IPS-18a (cell line): ENCODE data around the gene SLC12A3.

Source experiments
- H3K27ac ChIP-seq: one replicate; pipeline ENCODE4 v1.5.1; 2013; ENCODE audit warnings: low read length
- H3K27me3 ChIP-seq: one replicate; pipeline ENCODE4 v1.6.1; 2013; ENCODE audit warnings: mild to moderate bottlenecking, low read length; ENCODE audit not compliant: control insufficient read depth, insufficient read depth
- H3K36me3 ChIP-seq: one replicate; pipeline ENCODE4 v1.6.1; 2013; ENCODE audit warnings: low read depth, low read length; ENCODE audit not compliant: control insufficient read depth
- H3K4me1 ChIP-seq: one replicate; pipeline ENCODE4 v1.6.1; 2013; ENCODE audit warnings: low read depth, low read length; ENCODE audit not compliant: control insufficient read depth
- H3K4me3 ChIP-seq: one replicate; pipeline ENCODE4 v1.5.1; 2013; ENCODE audit warnings: low read length
- H3K9ac ChIP-seq: one replicate; pipeline ENCODE4 v1.6.1; 2013; ENCODE audit warnings: mild to moderate bottlenecking, low read length, moderate library complexity
- H3K9me3 ChIP-seq: one replicate; pipeline ENCODE4 v1.6.1; 2013; ENCODE audit warnings: low read depth, low read length; ENCODE audit not compliant: control insufficient read depth

SLC12A3 gene

DNA sequence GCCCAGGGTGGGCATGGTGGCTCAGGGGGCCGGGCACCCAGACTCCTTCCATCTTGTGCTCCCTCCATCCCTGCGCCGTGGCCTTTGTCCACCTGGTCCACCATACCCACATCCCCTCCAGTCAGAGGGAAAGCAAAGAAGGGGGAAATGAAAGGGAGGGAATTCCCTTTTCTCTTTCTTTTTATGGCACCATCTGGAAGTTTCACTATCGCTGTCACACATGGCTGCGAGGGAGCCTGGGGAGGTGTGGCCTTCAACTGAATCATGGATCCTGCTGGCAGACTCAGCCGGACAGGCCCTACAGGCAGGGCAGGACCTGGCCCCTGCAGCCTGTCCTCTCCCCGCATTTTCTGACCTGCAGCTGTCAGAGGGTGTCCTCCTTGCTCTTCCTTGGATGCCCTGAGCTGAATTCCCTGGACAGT lies 6.2 kb downstream of the SLC12A3 start:
- H3K36me3 ChIP-seq, result no peaks in the 10 kb centered on the region
- H3K4me3 ChIP-seq, result no peak overlapping the region
- no peaks in the 10 kb centered on the region for H3K4me1 ChIP-seq
- no peak overlapping the region for H3K27ac ChIP-seq
- no peak overlapping the region for H3K9ac ChIP-seq
- no peaks in the 10 kb centered on the region for H3K27me3 ChIP-seq
- H3K9me3 ChIP-seq, result no peaks in the 10 kb centered on the region

GRCh38 chr16:56872863-56873391 lies 7.9 kb downstream of the SLC12A3 start:
- Histone ChIP-seq H3K4me3 (no peak overlapping the region), H3K36me3 (no peaks in the 10 kb centered on the region), H3K9ac (no peak overlapping the region), H3K4me1 (no peaks in the 10 kb centered on the region), H3K27ac (no peak overlapping the region), H3K27me3 (no peaks in the 10 kb centered on the region), H3K9me3 (no peaks in the 10 kb centered on the region)

DNA sequence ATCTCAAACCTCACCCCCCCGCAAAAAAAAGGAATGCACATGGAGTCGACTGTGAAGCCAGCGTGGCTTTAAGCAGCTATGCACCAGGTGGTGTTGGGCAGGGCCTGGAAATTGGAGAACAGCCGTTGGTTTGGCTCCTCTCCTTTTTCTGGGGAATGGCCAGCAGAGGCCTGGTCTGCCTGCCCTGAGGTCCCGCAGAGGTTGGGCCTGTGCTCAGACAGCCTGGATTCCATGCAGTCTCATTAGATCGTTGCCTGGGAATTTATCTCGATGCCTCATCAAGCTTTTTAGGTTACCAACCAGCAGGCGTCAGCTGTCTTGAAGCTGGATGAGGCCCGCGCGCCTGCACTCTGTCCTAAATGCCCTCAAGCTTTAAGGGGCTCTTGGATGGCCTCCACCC lies 9.8 kb downstream of the SLC12A3 start:
- no peaks in the 10 kb centered on the region for H3K9me3 ChIP-seq
- no peaks in the 10 kb centered on the region for H3K4me1 ChIP-seq
- no peak overlapping the region for H3K4me3 ChIP-seq
- H3K27ac ChIP-seq, result no peak overlapping the region
- H3K9ac ChIP-seq, result no peak overlapping the region
- H3K36me3 ChIP-seq, result no peaks in the 10 kb centered on the region
- H3K27me3 ChIP-seq, result no peaks in the 10 kb centered on the region

GRCh38 chr16:56876048-56876447 lies 11.0 kb downstream of the SLC12A3 start:
- H3K27ac ChIP-seq, result no peak overlapping the region

GRCh38 chr16:56877486-56878182 lies 12.6 kb downstream of the SLC12A3 start:
- no peaks in the 10 kb centered on the region for H3K36me3 ChIP-seq
- no peak overlapping the region for H3K9ac ChIP-seq

More at GRCh38 chr16:56876048-56876447, 11.0 kb downstream of the SLC12A3 start:
- Histone ChIP-seq H3K4me3 (no peak overlapping the region), H3K4me1 (no peaks in the 10 kb centered on the region), H3K27me3 (no peaks in the 10 kb centered on the region), H3K36me3 (no peaks in the 10 kb centered on the region), H3K9ac (no peak overlapping the region), H3K9me3 (no peaks in the 10 kb centered on the region)

GRCh38 chr16:56878282-56878854 lies 13.4 kb downstream of the SLC12A3 start:
- H3K27ac ChIP-seq, result no peak overlapping the region
- no peaks in the 10 kb centered on the region for H3K27me3 ChIP-seq
- no peaks in the 10 kb centered on the region for H3K9me3 ChIP-seq
- H3K9ac ChIP-seq, result no peak overlapping the region
- H3K36me3 ChIP-seq, result no peaks in the 10 kb centered on the region
- H3K4me3 ChIP-seq, result no peak overlapping the region
- no peaks in the 10 kb centered on the region for H3K4me1 ChIP-seq

More at GRCh38 chr16:56877486-56878182, 12.6 kb downstream of the SLC12A3 start:
- H3K27ac ChIP-seq, result no peak overlapping the region
- no peaks in the 10 kb centered on the region for H3K9me3 ChIP-seq
- H3K27me3 ChIP-seq, result no peaks in the 10 kb centered on the region
- H3K4me1 ChIP-seq, result no peaks in the 10 kb centered on the region
- no peak overlapping the region for H3K4me3 ChIP-seq

- Histone ChIP-seq H3K27me3 (no peaks in the 10 kb centered on the region), H3K9ac (no peak overlapping the region), H3K36me3 (no peaks in the 10 kb centered on the region), H3K4me1 (no peaks in the 10 kb centered on the region), H3K9me3 (no peaks in the 10 kb centered on the region), H3K27ac (no peak overlapping the region), H3K4me3 (no peak overlapping the region)
These were observed 14.3 kb downstream of the SLC12A3 start for GRCh38 chr16:56879276-56879675.

DNA sequence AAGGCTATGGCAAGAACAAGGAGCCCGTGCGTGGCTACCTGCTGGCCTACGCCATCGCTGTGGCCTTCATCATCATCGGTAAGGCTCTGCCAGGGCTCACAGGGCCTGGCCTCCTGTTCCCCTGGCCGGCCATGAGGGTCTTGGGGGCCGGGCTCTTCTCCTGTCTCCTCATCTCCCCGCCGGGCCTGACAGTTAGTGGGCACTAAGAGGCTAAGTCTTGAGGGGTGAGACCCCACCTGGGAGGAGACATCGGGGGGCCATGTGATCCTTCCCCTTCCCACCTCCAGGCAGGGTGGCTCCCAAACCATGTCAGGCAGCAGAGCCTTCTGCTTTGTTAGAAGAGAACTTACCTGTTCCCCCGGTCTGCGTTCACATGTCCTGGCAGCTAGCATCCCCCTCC lies 15.2 kb downstream of the SLC12A3 start:
- H3K36me3 ChIP-seq, result no peaks in the 10 kb centered on the region

GRCh38 chr16:56880685-56881084 lies 15.7 kb downstream of the SLC12A3 start:
- Histone ChIP-seq H3K27me3 (no peaks in the 10 kb centered on the region), H3K4me3 (no peak overlapping the region), H3K36me3 (no peaks in the 10 kb centered on the region), H3K9me3 (peaks cover 6% of the 10 kb centered on the region), H3K27ac (no peak overlapping the region), H3K9ac (no peak overlapping the region), H3K4me1 (no peaks in the 10 kb centered on the region)

More for the DNA sequence above, 15.2 kb downstream of the SLC12A3 start:
- no peak overlapping the region for H3K4me3 ChIP-seq
- no peak overlapping the region for H3K9ac ChIP-seq
- H3K4me1 ChIP-seq, result no peaks in the 10 kb centered on the region
- peaks cover 1% of the 10 kb centered on the region for H3K9me3 ChIP-seq
- no peaks in the 10 kb centered on the region for H3K27me3 ChIP-seq
- no peak overlapping the region for H3K27ac ChIP-seq

- Histone ChIP-seq H3K36me3 (no peaks in the 10 kb centered on the region), H3K4me1 (no peaks in the 10 kb centered on the region), H3K27me3 (no peaks in the 10 kb centered on the region), H3K4me3 (no peak overlapping the region), H3K9me3 (peaks cover 10% of the 10 kb centered on the region), H3K9ac (no peak overlapping the region), H3K27ac (no peak overlapping the region)
These were observed 17.2 kb downstream of the SLC12A3 start for GRCh38 chr16:56882077-56882800.

DNA sequence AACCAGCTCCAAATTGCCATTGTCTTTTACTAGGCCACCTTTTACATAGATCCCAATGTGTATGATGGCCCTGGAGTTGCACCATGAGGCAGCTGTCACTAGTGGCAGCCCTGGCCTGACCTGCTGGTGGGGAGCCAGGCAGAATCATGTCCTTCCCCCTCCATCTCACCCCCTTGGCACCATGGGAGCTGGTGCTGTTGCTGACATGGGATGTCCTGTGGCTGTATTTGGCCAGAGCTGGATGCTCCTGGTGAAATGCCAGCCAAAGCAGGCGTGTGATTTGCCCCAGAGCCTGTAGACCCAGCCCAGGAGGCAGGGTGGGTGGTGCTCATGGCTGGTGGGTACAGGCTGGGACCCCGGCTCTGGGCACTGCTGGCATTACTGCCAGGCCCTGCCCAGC lies 18.6 kb downstream of the SLC12A3 start:
- Histone ChIP-seq H3K4me3 (no peak overlapping the region), H3K9ac (no peak overlapping the region), H3K27ac (no peak overlapping the region), H3K27me3 (no peaks in the 10 kb centered on the region), H3K36me3 (no peaks in the 10 kb centered on the region), H3K4me1 (no peaks in the 10 kb centered on the region), H3K9me3 (peaks cover 10% of the 10 kb centered on the region)
